ENCODE results near the gene FOSL2. TPM values are rescaled to one million over a fixed set of nuclear protein-coding genes. Genes with fewer than 3 reads are reported as not detected.

The FOSL2 gene
- total RNA-seq, 1 experiment from 2014 or later, result 44.7 TPM

DNA sequence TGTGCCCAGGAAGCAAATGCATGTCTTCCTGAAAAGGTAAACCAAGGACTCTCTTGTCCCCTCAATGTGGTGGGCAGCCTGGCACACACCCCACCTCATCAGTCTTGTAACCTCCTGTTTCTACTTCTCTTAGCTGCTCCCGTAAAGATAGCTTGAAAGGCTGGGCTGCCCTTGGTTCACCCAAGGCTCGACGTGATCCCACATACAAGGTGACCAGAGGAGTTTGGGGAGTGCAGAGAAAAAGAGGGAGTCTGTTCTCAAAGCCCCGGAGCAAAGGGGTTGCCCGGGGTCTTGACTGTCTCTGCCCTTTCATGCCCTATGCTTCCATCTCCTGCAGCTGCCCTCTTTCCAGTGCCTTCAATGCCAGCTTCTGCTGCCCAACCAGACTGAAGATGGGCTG, 18.3 kb upstream of the FOSL2 start:
- no peak overlapping the region for H3K4me3 ChIP-seq
- H3K9me3 ChIP-seq (replicated peaks), result no peaks in the 10 kb centered on the region
- no peaks in the 10 kb centered on the region for H3K4me1 ChIP-seq (replicated peaks)
- H3K27ac ChIP-seq, result no peak overlapping the region
- H3K27me3 ChIP-seq (replicated peaks), result no peaks in the 10 kb centered on the region
- no peaks in the 10 kb centered on the region for H3K36me3 ChIP-seq
- no peak for DNase-seq (ENCODE audit: low read depth in 1 of 2, low spot score in 2 of 2)

DNA sequence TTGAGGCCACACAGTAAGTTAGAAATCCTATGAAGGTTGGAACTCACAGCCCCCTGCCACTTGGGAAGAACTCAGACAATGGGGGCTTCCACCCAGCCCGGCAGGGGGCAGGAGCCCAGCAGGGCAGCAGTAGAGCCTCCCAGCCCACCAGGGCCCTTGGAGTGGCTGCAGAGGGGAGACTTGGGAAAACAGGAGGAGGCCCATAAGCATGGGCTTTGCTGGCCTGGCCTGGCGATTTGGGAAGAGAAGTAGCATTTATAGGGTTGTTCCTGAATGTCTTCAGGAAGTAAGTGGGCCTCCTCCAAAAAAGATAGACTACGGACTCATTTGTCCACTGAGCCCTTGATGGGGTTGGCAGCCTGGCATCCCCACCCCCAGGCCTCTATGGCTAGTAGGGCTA, 17.4 kb upstream of the FOSL2 start:
- Histone ChIP-seq H3K27me3 (replicated peaks) (no peaks in the 10 kb centered on the region), H3K27ac (no peak overlapping the region), H3K4me3 (no peak overlapping the region), H3K4me1 (replicated peaks) (no peaks in the 10 kb centered on the region), H3K9me3 (replicated peaks) (no peaks in the 10 kb centered on the region), H3K36me3 (no peaks in the 10 kb centered on the region)
- DNase-seq (ENCODE audit: low read depth in 1 of 2, low spot score in 2 of 2), result no peak

DNA sequence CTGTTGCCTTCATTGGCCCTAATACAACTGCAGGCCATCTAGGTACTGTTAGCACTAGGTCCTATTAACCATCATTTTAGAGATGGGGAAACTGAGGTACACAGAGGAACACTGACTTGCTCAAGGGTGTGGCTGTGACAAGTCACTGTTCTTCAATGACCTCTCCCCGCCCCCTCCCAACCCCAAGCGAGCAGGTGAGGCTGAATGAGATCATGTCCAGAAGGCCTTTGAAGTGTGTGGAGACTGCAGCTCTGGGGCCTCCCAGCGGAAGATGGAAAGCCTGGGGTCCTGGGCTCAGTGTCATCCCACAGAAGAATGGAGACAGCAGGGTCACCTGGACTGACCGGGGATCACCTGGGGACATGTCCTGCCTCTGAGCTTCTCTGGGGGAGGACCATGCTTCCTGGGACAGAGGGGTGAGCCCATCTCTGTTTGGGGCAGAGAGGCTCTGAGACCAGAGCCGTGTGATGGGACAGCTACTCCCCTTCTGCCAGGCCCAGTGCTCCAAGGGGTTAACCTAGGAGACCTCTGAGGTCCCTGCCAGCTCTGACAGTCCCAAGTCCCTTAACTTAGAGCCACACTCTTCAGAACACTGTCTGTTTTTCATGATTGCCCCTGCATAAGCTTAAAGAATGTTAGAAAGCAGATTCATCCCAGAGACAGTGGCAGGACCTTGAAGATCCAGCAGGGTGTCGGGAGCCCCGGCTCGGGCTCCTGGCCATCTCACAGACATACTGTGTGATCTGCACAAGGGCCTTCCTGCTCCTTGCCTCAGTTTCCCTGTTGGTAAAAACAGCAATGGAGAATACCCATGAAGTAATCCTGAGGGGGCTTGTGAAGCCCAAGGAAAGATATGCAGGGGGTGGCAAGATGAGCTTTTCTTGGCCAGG, 16.7 kb upstream of the FOSL2 start:
- no peaks in the 10 kb centered on the region for H3K9me3 ChIP-seq (replicated peaks)
- no peak for DNase-seq (ENCODE audit: low read depth in 1 of 2, low spot score in 2 of 2)
- no peaks in the 10 kb centered on the region for H3K27me3 ChIP-seq (replicated peaks)
- H3K4me3 ChIP-seq, result no peak overlapping the region
- H3K27ac ChIP-seq, result no peak overlapping the region
- H3K36me3 ChIP-seq, result no peaks in the 10 kb centered on the region
- H3K4me1 ChIP-seq (replicated peaks), result no peaks in the 10 kb centered on the region

DNA sequence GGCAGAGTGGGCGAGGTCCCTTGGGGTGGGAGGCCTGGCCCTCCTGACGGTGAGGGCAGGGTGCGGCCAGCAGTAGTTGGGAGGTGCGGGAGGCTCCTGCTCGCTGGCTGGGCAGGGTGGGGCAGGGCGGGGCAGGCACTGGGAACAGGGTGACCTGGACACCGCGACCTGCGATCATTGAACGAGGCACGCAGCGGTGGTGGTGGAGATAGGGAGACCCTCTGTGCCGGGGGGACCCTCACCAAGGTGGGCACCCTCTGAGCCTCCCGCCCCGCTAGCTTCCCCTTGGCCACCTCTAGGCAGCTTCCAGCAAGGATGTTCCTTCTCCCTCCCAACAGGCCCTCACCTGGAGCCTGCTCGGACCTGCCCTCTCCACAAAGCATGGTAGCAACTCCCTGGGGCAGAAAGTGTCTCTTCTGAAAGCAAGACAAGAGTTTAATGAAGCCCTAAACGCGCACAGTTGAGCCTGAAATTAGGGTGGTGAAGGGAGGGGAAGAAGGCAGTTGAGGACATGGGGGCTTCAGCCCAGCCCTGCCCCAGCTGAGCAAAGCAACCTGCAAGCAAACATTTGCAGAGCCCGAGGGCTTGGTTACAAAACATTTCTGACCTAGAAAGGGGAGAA, 15.4 kb upstream of the FOSL2 start:
- no peak overlapping the region for H3K27ac ChIP-seq
- no peak for DNase-seq (ENCODE audit: low read depth in 1 of 2, low spot score in 2 of 2)
- no peaks in the 10 kb centered on the region for H3K9me3 ChIP-seq (replicated peaks)
- H3K36me3 ChIP-seq, result no peaks in the 10 kb centered on the region
- H3K4me3 ChIP-seq, result no peak overlapping the region
- no peaks in the 10 kb centered on the region for H3K27me3 ChIP-seq (replicated peaks)
- peaks cover 5% of the 10 kb centered on the region for H3K4me1 ChIP-seq (replicated peaks)

DNA sequence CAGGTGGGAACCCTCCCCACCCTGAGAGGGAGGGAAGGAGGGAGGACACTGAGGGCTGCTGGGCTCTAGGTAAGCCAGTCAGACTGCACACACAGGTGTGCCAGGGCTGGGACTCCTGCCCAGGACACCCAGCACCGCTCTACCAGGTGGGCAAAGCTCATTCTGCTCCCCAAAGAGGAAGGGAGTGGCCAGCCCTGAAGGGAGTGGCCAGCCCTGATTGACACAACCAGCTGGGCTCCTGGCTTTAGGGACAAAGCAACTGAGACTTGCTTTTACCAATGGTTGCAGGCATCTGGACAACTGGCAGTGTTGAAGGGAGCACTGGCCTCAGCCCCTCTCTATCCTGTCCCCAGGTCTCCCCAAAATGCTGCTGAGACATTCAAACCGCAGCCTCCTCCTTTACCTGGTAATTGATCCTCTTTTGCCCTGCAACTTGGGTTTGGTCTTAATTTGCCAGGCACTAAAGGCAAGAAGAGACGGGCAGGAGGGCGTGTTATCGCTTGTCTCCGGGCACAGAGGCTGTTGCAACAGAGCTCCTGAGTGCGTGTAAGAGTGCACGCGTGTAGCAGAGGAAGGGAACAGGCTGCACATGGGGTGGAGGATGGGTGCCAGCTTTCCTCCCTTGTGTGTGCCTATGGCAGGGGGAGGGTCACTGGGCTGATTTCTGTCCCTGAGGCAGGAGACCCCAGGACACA, 14.5 kb upstream of the FOSL2 start:
- peaks cover 8% of the 10 kb centered on the region for H3K4me1 ChIP-seq (replicated peaks)
- no peaks in the 10 kb centered on the region for H3K27me3 ChIP-seq (replicated peaks)
- no peak for DNase-seq (ENCODE audit: low read depth in 1 of 2, low spot score in 2 of 2)
- no peak overlapping the region for H3K4me3 ChIP-seq
- no peak overlapping the region for H3K27ac ChIP-seq
- H3K9me3 ChIP-seq (replicated peaks), result no peaks in the 10 kb centered on the region
- H3K36me3 ChIP-seq, result no peaks in the 10 kb centered on the region

DNA sequence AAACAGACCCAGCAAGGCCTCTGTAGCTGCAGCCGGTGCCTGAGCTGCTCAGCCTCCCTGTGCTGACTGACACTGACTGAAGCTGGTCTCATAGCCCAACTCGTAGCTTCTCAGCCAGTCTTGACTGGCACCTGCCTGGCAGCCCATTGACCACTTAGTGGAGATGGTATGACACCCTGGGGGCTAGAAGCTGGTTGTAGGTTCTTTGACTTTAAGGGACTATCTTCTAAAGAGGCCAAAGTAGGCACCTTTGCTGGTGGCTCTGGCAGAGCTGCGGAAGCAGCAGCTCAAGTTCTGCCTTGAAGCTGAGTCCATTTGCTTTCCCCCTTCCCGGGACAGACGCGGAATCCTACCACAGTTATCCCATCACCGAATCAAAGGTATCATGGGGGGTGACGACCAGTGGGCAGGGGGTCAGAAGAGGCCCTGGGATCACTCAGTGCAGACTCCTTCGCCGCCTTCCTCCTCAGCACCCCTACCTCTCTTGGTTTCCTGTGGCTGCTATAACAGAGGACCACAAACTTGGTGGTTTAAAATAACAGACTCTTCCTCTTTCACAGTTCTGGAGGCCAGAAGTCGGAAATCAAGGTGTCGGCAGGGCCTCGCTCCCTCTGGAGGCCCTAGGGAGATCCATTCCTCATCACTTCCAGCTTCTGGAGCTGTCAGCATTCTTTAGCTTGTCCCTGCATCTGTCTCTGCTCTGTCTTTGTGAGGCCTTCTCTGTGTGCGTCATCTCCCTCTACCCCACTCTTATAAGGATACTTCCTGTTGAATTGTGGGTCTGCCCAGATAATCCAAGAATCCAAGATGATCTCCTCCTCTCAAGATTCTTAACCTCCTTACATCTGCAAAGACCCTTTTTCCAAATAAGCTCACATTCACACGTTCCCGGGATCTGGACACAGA, 13.7 kb upstream of the FOSL2 start:
- Histone ChIP-seq H3K4me1 (replicated peaks) (peaks cover 8% of the 10 kb centered on the region), H3K27ac (no peak overlapping the region), H3K27me3 (replicated peaks) (no peaks in the 10 kb centered on the region), H3K36me3 (no peaks in the 10 kb centered on the region), H3K4me3 (no peak overlapping the region), H3K9me3 (replicated peaks) (no peaks in the 10 kb centered on the region)
- DNase-seq (ENCODE audit: low read depth in 1 of 2, low spot score in 2 of 2), result no peak

DNA sequence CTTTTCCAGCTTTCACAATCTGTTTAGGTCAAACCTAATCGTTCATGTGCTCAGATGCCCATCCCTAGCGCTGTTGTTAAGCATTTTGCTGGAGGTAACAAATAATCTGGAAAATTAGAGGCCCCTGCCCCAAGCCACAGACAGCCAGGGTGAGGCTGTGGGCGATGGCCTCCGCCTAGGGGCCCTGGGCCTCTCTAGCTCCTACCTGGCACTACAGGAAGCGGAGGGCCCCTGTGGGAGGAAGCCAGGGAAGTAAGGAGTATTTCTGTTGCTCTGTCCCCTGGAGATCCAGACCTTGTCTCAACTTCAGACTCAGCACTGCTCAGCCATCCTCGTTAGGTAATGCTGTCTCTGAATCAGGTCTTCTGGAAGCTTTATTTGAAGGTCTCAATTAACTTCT, 12.4 kb upstream of the FOSL2 start:
- no peak overlapping the region for H3K27ac ChIP-seq
- H3K36me3 ChIP-seq, result no peaks in the 10 kb centered on the region
- no peaks in the 10 kb centered on the region for H3K9me3 ChIP-seq (replicated peaks)
- peaks cover 8% of the 10 kb centered on the region for H3K4me1 ChIP-seq (replicated peaks)
- no peak overlapping the region for H3K4me3 ChIP-seq
- no peak for DNase-seq (ENCODE audit: low read depth in 1 of 2, low spot score in 2 of 2)
- H3K27me3 ChIP-seq (replicated peaks), result no peaks in the 10 kb centered on the region

DNA sequence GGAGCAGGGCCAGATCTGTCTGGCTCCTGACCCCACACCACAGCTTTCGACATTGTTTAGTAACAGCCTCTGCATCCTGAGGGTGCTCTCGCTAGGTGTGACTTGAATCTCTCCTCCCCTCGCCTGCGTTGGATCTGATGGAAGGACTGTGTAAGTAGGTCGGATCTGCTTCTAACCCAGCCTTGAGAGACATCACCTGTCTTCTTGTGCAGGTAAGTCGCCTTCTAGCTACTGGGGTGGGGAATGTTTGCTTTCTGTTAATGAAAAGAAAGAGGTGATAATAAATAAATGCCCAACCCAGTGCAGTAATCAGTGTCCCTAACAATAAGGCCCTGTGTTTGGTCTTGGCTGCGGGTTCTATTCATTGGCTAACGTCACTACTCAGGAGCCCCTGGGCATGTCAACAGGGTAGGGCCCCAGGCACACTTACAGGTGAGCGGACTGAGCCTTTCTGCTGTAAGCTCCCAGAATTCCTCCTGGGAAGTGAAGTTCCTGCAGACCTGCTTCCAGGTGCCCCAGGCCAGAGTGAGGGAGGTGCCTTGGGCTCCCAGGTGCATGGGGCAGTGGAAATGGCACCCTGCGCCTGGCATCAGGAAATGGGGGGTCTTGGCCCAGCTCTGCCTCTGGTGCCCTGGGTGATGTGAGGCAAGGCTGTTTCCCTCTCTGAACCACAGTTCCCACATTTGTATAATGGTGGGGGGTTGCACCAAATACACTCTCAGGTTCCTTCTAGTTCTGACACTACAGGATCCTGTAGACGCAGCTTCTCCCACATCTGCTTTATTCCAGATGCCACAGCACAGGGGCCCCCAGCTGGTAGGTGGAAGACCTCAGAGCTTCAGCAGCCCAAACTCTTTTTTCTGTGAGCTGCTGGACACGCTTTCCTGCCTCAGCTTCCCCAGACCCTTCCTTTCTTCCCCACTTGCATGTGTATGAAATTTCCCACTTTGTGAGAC, 11.2 kb upstream of the FOSL2 start:
- H3K36me3 ChIP-seq, result no peaks in the 10 kb centered on the region
- no peak overlapping the region for H3K4me3 ChIP-seq
- no peak overlapping the region for H3K27ac ChIP-seq
- H3K4me1 ChIP-seq (replicated peaks), result peaks cover 12% of the 10 kb centered on the region
- H3K9me3 ChIP-seq (replicated peaks), result no peaks in the 10 kb centered on the region
- DNase-seq (ENCODE audit: low read depth in 1 of 2, low spot score in 2 of 2), result no peak
- H3K27me3 ChIP-seq (replicated peaks), result no peaks in the 10 kb centered on the region

DNA sequence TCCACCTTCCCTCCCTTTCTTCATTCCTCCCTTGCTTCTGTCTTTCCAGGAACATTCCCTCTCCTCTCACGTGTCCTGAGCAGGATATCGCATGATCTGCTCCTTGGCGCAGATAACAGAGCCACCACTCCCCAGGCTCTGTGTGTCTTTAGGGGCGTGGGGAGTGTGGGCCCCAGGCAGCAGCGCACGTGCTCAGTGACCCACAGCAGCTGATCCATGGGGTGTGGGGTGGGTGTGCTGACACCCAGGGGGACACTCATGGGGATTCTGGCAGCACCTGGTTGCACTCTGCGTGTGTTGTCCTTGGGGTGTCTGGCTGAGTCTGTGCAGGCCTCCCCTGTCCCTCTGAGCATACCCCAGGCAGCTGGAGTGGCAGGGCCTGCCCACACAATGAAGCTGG, 9.9 kb upstream of the FOSL2 start:
- Histone ChIP-seq H3K36me3 (no peaks in the 10 kb centered on the region), H3K27me3 (replicated peaks) (no peaks in the 10 kb centered on the region), H3K4me3 (no peak overlapping the region), H3K9me3 (replicated peaks) (no peaks in the 10 kb centered on the region), H3K4me1 (replicated peaks) (peaks cover 25% of the 10 kb centered on the region), H3K27ac (no peak overlapping the region)
- no peak for DNase-seq (ENCODE audit: low read depth in 1 of 2, low spot score in 2 of 2)

DNA sequence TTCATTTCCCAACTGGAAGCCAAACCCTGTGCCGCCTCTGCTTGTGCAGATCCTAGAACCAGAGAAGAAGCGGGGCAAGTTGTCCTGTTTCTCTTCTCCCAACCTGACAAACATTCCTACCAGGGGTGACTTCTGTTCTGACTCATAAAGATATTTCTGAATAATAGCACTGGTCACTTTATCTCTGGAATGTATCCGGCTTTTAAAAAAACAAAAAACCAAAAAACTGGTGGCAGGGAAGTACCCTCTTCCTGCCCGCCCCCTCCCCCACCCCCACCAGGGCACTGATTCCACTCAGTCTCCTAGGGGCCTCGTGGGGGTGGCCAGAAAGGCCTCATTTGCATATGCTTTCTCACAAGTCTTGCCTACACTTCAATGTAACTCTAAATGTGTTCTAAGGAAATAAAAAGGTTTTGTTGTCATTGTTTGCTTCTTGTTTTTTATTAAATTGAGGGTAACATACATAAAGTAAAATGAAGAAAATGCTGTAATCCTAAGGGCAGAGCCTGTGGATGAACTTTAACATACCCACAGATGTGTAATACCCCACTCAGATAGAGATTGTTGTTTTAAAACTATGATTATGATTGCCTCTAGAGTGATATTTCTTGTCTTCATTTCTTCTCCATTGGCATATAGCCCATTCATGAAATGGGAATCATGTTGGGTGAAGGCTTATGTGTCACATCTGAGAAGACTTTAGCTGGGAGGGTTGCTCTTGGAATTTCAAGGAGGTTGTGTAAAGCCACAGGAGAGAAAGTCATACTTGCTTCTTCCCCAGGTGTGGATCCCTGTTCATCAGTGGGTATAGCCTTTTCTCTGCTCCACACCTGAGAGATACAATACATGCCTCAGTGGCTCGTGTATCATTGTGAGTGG, 5.3 kb upstream of the FOSL2 start:
- H3K4me3 ChIP-seq, result no peak overlapping the region
- peak; percentile 60 to 72 for DNase-seq (ENCODE audit: low read depth in 1 of 2, low spot score in 2 of 2)
- H3K27ac ChIP-seq, result peak overlapping the region; percentile 76
- no peaks in the 10 kb centered on the region for H3K36me3 ChIP-seq
- H3K4me1 ChIP-seq (replicated peaks), result peaks cover 54% of the 10 kb centered on the region
- no peaks in the 10 kb centered on the region for H3K9me3 ChIP-seq (replicated peaks)
- H3K27me3 ChIP-seq (replicated peaks), result no peaks in the 10 kb centered on the region

DNA sequence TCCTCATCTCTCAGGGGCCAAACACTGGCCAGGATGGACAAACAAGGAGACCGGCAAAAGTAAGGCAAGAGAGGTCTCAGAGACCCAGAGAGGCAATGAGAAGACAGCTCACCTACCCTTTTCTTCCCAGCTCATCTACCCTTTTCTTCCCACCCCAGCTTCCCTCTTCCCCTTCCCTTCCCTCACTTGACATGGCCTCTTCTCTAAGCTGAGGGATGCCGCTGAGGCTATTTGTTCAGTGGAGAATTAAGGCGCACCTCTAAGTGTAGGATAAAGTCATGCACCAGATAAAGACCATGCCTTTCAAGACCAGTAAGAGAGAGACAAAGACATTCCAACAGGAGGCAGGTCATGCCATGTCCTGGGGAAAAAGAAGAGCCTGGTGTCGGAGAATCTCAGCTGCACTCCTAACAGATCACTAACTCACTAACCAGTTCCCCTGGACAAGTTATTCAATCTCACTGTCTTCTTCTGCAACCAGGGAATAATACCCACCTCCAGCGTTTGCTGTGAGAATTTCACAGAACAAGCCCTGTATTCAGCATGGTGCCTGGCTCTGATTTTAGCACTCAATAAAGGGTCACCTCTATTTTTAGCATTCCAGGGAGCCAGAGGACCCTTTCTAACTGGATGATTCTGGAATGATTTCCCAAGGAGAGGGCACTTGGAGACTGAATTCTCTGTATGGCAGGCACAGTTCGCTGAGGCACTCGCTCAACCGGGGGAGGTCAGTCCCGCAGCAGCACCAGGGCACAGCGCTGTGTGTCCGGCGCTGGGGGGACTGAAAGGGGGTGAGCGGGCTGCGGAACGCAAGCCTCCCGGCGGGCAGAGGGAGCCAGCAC, 3.0 kb upstream of the FOSL2 start:
- peak in 1 of 2 experiments; percentile 56 for DNase-seq (ENCODE audit: low read depth in 1 of 2, low spot score in 2 of 2)
- Histone ChIP-seq H3K27me3 (replicated peaks) (no peaks in the 10 kb centered on the region), H3K4me3 (peak overlapping the region; percentile 73), H3K27ac (peak overlapping the region; percentile 98), H3K9me3 (replicated peaks) (no peaks in the 10 kb centered on the region), H3K4me1 (replicated peaks) (peaks cover 51% of the 10 kb centered on the region), H3K36me3 (peaks cover 15% of the 10 kb centered on the region)

Measured in SJSA1 (cell line).